Neural cell (in vitro differentiated cells): Measurements from ENCODE around the gene COX10. TPM values are rescaled to one million over a fixed set of nuclear protein-coding genes. Genes with fewer than 3 reads are reported as not detected.

Experiments
- H2AFZ ChIP-seq: fragments of 200-600, 300-800 bp; sonication (generic), shearing (Covaris generic); 2 replicates; pipeline ENCODE4 v1.6.0; 2014; ENCODE audit warnings: low read depth, mild to moderate bottlenecking, antibody characterized with exemption, low read length, moderate library complexity
- H3F3A ChIP-seq: fragments of 200-600 bp; shearing (Covaris generic); 2 replicates; pipeline ENCODE4 v1.6.1; 2016; ENCODE audit warnings: mild to moderate bottlenecking, moderate library complexity, mixed read lengths, antibody characterized with exemption, low read length; ENCODE audit not compliant: insufficient read depth, poor library complexity, severe bottlenecking
- H3K27ac ChIP-seq: fragments of 200-600, 300-800 bp; sonication (generic), shearing (Covaris generic); 2 replicates; pipeline ENCODE4 v1.5.1; 2014; ENCODE audit warnings: mild to moderate bottlenecking, low read length, moderate library complexity
- H3K27me3 ChIP-seq: fragments of 300-800, 200-600 bp; sonication (generic), shearing (Covaris generic); 2 replicates; pipeline ENCODE4 v1.6.0; 2014; ENCODE audit warnings: mild to moderate bottlenecking, low read depth, low read length, moderate library complexity; ENCODE audit not compliant: insufficient read depth
- H3K36me3 ChIP-seq: fragments of 300-800, 200-600 bp; sonication (generic), shearing (Covaris generic); 2 replicates; pipeline ENCODE4 v1.5.1; 2014; ENCODE audit warnings: mild to moderate bottlenecking, antibody characterized with exemption, low read length, moderate library complexity; ENCODE audit not compliant: insufficient read depth
- H3K4me2 ChIP-seq: fragments of 300-800, 200-600 bp; sonication (generic), shearing (Covaris generic); 2 replicates; pipeline ENCODE4 v1.6.0; 2014; ENCODE audit warnings: mild to moderate bottlenecking, low read length
- H3K4me3 ChIP-seq: fragments of 300-800, 200-600 bp; sonication (generic), shearing (Covaris generic); 2 replicates; pipeline ENCODE4 v1.5.1; 2014; ENCODE audit warnings: mild to moderate bottlenecking, low read length, moderate library complexity
- H3K79me2 ChIP-seq: fragments of 200-600 bp; shearing (Covaris generic); replicated peaks from 2 replicates; pipeline ENCODE4 v1.6.0; 2014; ENCODE audit warnings: mild to moderate bottlenecking, low read length, moderate library complexity; ENCODE audit not compliant: insufficient read depth
- H3K9ac ChIP-seq: fragments of 300-800, 200-600 bp; sonication (generic), shearing (Covaris generic); 2 replicates; pipeline ENCODE4 v1.6.1; 2016; ENCODE audit warnings: mild to moderate bottlenecking, low read length, mixed read lengths
- H3K9me2 ChIP-seq: fragments of 200-600 bp; shearing (Covaris generic); 2 replicates; pipeline ENCODE4 v1.6.1; 2016; ENCODE audit warnings: mild to moderate bottlenecking, low read length, mixed read lengths; ENCODE audit not compliant: insufficient read depth
- H3K9me3 ChIP-seq: fragments of 200-600, 300-800 bp; sonication (generic), shearing (Covaris generic); 2 replicates; pipeline ENCODE4 v1.6.1; 2016; ENCODE audit warnings: mild to moderate bottlenecking, mixed run types, low read length, moderate library complexity, mixed read lengths
- H4K20me1 ChIP-seq: fragments of 200-600 bp; shearing (Covaris generic); 2 replicates; pipeline ENCODE4 v1.6.1; 2016; ENCODE audit warnings: mild to moderate bottlenecking, mixed run types; ENCODE audit not compliant: insufficient read depth
- CTCF ChIP-seq: fragments of 450-650 bp; IDR thresholded peaks from 2 replicates; pipeline ENCODE4 v1.5.1; 2014; ENCODE audit warnings: antibody characterized with exemption, mild to moderate bottlenecking, moderate library complexity; ENCODE audit not compliant: poor library complexity, severe bottlenecking
- EP300 ChIP-seq: fragments of 450-650 bp; conservative IDR thresholded peaks from 2 replicates; pipeline ENCODE4 v1.6.1; 2014; ENCODE audit warnings: antibody characterized with exemption, mild to moderate bottlenecking, moderate library complexity; ENCODE audit not compliant: poor library complexity, severe bottlenecking
- EZH2 ChIP-seq: fragments of 200-600, 300-800 bp; shearing (Covaris generic), sonication (generic); IDR thresholded peaks from 2 replicates; pipeline ENCODE4 v1.6.1; 2014; ENCODE audit warnings: antibody characterized with exemption, low read length, borderline replicate concordance, mild to moderate bottlenecking; ENCODE audit not compliant: insufficient read depth, poor library complexity, severe bottlenecking
- MXI1 ChIP-seq: fragments of 450-650 bp; conservative IDR thresholded peaks from 2 replicates; pipeline ENCODE4 v1.6.1; 2014; ENCODE audit warnings: antibody characterized with exemption, mild to moderate bottlenecking; ENCODE audit not compliant: poor library complexity, severe bottlenecking
- POLR2AphosphoS5 ChIP-seq: IDR thresholded peaks from 2 replicates; pipeline ENCODE4 v1.6.1; 2012
- RAD21 ChIP-seq: fragments of 450-650 bp; conservative IDR thresholded peaks from 2 replicates; pipeline ENCODE4 v1.6.1; 2014; ENCODE audit warnings: antibody characterized with exemption, mild to moderate bottlenecking, moderate library complexity
- REST ChIP-seq: IDR thresholded peaks from 2 replicates; pipeline ENCODE4 v1.6.1; 2012; ENCODE audit warnings: borderline replicate concordance
- SMC3 ChIP-seq: fragments of 450-650 bp; conservative IDR thresholded peaks from 2 replicates; pipeline ENCODE4 v1.6.1; 2014; ENCODE audit warnings: antibody characterized with exemption, mild to moderate bottlenecking, moderate library complexity; ENCODE audit not compliant: poor library complexity
- TAF1 ChIP-seq: IDR thresholded peaks from 2 replicates; pipeline ENCODE4 v1.6.1; 2012; ENCODE audit warnings: low read depth
- polyA plus RNA-seq: library from polyadenylated mRNA; depleted of rRNA; stranded (reverse); fragments of >200 nt; gene quantifications from 2 replicates; pipeline ENCODE4 v1.2.3, GENCODE V29; 2014

COX10 gene
- polyA plus RNA-seq, 1 donor from 2014 or later: 7.2 TPM

DNA sequence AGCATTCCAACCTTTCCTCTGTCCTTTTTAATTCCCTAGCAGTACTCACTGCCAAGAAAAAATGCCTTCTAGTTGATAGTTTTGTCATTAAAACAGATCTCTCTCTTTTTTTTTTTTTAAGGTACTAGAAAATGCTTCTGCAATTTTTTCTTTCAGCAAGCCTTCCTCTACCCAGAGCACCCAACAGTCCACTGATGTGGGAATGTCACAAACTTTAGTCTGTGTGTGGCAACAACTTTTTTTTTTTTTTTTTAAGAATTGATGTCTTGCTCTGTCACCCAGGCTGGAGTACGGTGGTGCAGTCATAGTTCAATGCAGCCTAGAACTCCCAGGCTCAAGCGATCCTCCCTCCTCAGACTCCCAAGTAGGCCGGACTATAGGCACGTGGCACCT lies 132.7 kb downstream of the COX10 start:
- H3K4me2 ChIP-seq: no peak overlapping the region

DNA sequence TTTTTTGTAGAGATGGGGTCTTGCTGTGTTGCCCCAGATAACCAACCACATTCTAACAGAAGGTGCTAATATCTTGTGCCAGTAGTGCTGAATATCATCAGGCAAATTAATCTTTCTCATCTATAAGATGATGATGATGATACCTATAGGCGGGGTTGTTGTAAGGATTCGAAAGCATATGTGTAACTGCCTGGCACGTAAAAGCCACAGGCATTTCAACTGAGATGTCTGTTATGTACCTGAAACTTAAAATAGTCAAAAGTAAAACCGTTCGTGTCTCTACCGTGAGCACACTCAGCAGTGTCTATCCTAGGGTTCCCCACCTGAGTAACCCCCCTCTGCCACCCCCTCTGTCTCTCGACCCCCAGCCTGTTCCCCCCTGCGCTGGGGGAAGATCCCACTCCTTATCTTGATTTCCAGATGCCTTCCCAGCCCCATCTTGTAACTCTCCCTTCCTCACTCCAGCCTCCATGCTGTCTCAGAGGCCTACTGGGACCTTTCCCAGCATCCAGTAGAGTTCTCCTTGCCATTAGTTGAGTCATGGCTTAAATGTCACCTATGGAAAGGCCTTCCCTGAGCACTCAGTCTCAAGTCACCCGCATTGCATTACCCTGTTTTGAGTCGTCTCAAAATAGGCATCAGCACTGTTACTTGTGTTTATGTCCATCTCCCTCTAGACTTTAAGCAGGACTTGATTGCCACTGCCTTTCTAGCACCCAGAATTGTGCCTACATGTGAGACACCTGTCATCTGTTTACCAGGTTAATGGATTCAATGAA lies 133.3 kb downstream of the COX10 start:
- H3K9me2 ChIP-seq: no peaks in the 10 kb centered on the region
- H3K36me3 ChIP-seq: no peaks in the 10 kb centered on the region
- no peaks in the 10 kb centered on the region for H3K9me3 ChIP-seq
- H3K4me3 ChIP-seq: no peak overlapping the region
- no peaks in the 10 kb centered on the region for H3F3A ChIP-seq
- H3K9ac ChIP-seq: no peak overlapping the region
- H3K79me2 ChIP-seq: no peaks in the 10 kb centered on the region
- no peak overlapping the region for H3K4me2 ChIP-seq
- no peak overlapping the region for H2AFZ ChIP-seq
- no peak overlapping the region for H3K27ac ChIP-seq
- no peaks in the 10 kb centered on the region for H3K27me3 ChIP-seq
- H4K20me1 ChIP-seq: no peaks in the 10 kb centered on the region
- TF ChIP-seq RAD21 (no peak), SMC3 (no peak), EP300 (no peak), CTCF (no peak), EZH2 (no peak), POLR2AphosphoS5 (no peak), TAF1 (no peak)

More for the DNA sequence above, 132.7 kb downstream of the COX10 start:
- Histone ChIP-seq H4K20me1 (no peaks in the 10 kb centered on the region), H3K9ac (no peak overlapping the region), H3K36me3 (no peaks in the 10 kb centered on the region), H2AFZ (no peak overlapping the region), H3K79me2 (no peaks in the 10 kb centered on the region), H3K27ac (no peak overlapping the region), H3K4me3 (no peak overlapping the region), H3K9me2 (no peaks in the 10 kb centered on the region), H3K27me3 (no peaks in the 10 kb centered on the region), H3K9me3 (no peaks in the 10 kb centered on the region), H3F3A (no peaks in the 10 kb centered on the region)
- no peak for TF ChIP-seq SMC3
- no peak for TF ChIP-seq POLR2AphosphoS5
- no peak for TF ChIP-seq TAF1
- no peak for TF ChIP-seq MXI1
- no peak for TF ChIP-seq EP300
- TF ChIP-seq CTCF: no peak
- TF ChIP-seq REST: no peak
- TF ChIP-seq RAD21: no peak
- TF ChIP-seq EZH2: no peak
